MG63 (cell line): ENCODE measurements around the gene RABGEF1. TPM values are rescaled to one million over a fixed set of nuclear protein-coding genes. Genes with fewer than 3 reads are reported as not detected.
"Not testable (repeated sequence)": the region's sequence is repeated elsewhere in the genome, so short reads cannot be mapped to it uniquely, and the experiment has no call there.

ENCODE experiments used
- DNase-seq: peaks from one replicate; pipeline ENCODE4 v3.0.0-alpha.2; 2020
- H3K27me3 ChIP-seq: fragments of 250-450 bp; sonication (Bioruptor Pico); 2 replicates; pipeline ENCODE4 v1.5.1; 2020; ENCODE audit warnings: mild to moderate bottlenecking, moderate library complexity
- H3K36me3 ChIP-seq: fragments of 250-450 bp; sonication (Bioruptor Pico); 2 replicates; pipeline ENCODE4 v1.5.1; 2020; ENCODE audit warnings: mild to moderate bottlenecking, moderate library complexity
- H3K4me3 ChIP-seq: fragments of 250-450 bp; sonication (Bioruptor Pico); 2 replicates; pipeline ENCODE4 v1.5.1; 2020; ENCODE audit warnings: mild to moderate bottlenecking, moderate library complexity
- H3K9me3 ChIP-seq: fragments of 250-450 bp; sonication (Bioruptor Pico); 2 replicates; pipeline ENCODE4 v1.5.1; 2020; ENCODE audit warnings: mild to moderate bottlenecking, moderate library complexity
- total RNA-seq: library from RNA; depleted of rRNA; stranded (reverse); fragments of >200 nt; shearing (Covaris generic); gene quantifications from 2 replicates; pipeline ENCODE4 v1.2.3, GENCODE V29; 2014; ENCODE audit warnings: low replicate concordance

Gene RABGEF1
- total RNA-seq, 1 experiment from 2014 or later: 12.2 TPM

GRCh38 chr7:66751945-66752344, 11.4 kb downstream of the RABGEF1 start:
- no peaks in the 10 kb centered on the region for H3K27me3 ChIP-seq
- H3K9me3 ChIP-seq: no peaks in the 10 kb centered on the region
- H3K36me3 ChIP-seq: no peaks in the 10 kb centered on the region
- DNase-seq: no peak
- no peak overlapping the region for H3K4me3 ChIP-seq

DNA sequence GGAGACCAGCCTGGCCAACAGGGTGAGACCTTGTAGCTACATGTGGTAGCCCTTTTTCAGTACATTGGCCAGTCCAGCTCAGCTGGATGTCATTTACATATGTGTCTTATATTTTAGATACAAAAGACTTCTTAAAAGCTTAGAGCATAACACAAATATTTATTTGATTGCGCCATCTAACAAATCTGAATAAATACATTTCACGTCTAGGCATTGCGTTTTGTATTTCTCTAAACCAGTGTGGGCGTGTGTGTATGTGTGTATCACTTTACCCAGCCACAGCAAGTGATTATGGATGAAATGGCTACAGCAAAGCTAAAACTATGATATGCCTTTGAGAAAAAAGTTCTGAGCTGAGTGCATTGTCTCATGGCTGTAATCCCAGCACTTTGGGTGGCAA, 14.0 kb downstream of the RABGEF1 start:
- H3K36me3 ChIP-seq: no peaks in the 10 kb centered on the region; the same call in 1 of the 2 replicates
- DNase-seq: no peak
- H3K27me3 ChIP-seq: no peaks in the 10 kb centered on the region
- H3K4me3 ChIP-seq: no peak overlapping the region
- no peaks in the 10 kb centered on the region for H3K9me3 ChIP-seq

DNA sequence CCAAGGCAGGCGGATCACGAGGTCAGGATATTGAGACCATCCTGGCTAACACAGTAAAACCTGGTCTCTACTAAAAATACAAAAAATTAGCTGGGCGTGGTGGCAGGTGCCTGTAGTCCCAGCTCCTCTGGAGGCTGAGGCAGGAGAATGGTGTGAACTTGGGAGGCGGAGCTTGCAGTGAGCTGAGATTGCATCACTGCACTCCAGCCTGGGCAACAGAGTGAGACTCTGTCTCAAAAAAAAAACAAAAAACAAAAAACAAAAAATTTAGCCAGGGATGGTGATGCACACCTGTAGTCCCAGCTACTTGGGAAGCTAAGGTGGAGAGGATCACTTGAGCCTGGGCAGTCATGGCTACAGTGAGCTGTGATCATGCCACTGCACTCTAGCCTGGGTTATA, 14.5 kb downstream of the RABGEF1 start:
- DNase-seq, H3K9me3 ChIP-seq: not testable (repeated sequence)

GRCh38 chr7:66756227-66756626, 15.7 kb downstream of the RABGEF1 start:
- not testable (repeated sequence) for H3K36me3 ChIP-seq, H3K27me3 ChIP-seq, H3K4me3 ChIP-seq, DNase-seq, H3K9me3 ChIP-seq

More for the DNA sequence above, 14.5 kb downstream of the RABGEF1 start:
- not testable (repeated sequence) for H3K27me3 ChIP-seq, H3K36me3 ChIP-seq, H3K4me3 ChIP-seq

- no peaks in the 10 kb centered on the region for H3K9me3 ChIP-seq
- no peaks in the 10 kb centered on the region for H3K27me3 ChIP-seq
- DNase-seq: no peak
- no peak overlapping the region for H3K4me3 ChIP-seq
- H3K36me3 ChIP-seq: no peaks in the 10 kb centered on the region; the same call in 1 of the 2 replicates
Observed at GRCh38 chr7:66756889-66757288, 16.4 kb downstream of the RABGEF1 start.

DNA sequence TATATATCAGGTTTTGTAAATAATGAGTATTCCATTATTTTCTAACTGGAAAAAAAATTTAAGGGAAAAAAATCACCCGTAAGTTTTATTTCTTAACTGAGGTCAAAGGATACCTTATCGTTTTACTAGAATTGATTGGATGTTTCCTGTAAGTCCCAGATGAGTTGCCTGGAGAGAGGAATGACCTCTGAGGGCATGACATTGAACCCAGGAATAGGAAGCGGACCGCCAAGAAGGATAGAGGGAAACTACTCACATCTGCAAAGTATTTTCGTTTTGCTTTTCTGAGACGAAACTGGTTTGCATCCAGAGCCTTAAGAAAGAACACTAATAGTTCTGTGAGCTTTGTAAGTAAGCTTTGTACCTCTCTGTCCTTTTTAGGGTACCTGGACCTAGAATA, 17.4 kb downstream of the RABGEF1 start:
- no peaks in the 10 kb centered on the region; the same call in 1 of the 2 replicates for H3K36me3 ChIP-seq
- no peaks in the 10 kb centered on the region for H3K27me3 ChIP-seq
- H3K9me3 ChIP-seq: no peaks in the 10 kb centered on the region
- no peak for DNase-seq
- H3K4me3 ChIP-seq: no peak overlapping the region

DNA sequence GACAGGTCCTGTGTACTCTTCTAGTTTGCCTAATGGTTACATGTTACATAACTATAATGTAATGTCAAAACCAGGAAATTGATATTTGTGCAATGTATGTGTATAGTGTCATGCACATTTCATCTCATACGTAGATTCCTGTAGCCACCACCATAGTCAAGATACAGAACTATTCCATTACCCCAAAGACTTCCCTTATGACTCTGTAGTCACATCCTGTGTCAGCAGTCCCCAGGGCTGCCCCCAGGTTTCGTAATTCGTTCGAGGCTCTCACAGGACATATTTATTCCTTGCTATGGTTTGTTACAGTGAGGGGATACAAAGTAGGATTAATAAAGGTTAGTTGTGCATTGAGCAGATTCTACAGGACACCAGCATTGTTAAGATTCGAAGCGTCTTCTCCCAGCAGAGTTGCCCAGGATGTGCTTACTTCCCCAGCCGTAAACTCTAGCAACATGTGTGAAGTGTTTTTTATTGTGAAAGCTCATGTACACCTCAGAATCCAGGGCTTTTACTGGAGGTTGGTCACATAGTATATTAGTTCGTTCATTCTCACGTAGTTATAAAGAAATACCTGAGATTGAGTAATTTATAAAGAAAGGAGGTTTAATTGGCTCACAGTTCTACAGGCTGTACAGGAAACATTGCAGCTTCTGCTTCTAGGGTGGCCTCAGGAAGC, 18.6 kb downstream of the RABGEF1 start:
- H3K4me3 ChIP-seq: no peak overlapping the region
- no peaks in the 10 kb centered on the region for H3K27me3 ChIP-seq
- DNase-seq: no peak
- H3K36me3 ChIP-seq: no peaks in the 10 kb centered on the region; the same call in 1 of the 2 replicates
- H3K9me3 ChIP-seq: no peaks in the 10 kb centered on the region

GRCh38 chr7:66763183-66763582, 22.6 kb downstream of the RABGEF1 start:
- not testable (repeated sequence) for H3K9me3 ChIP-seq, H3K4me3 ChIP-seq, H3K27me3 ChIP-seq, DNase-seq, H3K36me3 ChIP-seq

GRCh38 chr7:66763633-66764355, 23.3 kb downstream of the RABGEF1 start:
- not testable (repeated sequence) for H3K27me3 ChIP-seq, DNase-seq, H3K36me3 ChIP-seq, H3K4me3 ChIP-seq, H3K9me3 ChIP-seq

DNA sequence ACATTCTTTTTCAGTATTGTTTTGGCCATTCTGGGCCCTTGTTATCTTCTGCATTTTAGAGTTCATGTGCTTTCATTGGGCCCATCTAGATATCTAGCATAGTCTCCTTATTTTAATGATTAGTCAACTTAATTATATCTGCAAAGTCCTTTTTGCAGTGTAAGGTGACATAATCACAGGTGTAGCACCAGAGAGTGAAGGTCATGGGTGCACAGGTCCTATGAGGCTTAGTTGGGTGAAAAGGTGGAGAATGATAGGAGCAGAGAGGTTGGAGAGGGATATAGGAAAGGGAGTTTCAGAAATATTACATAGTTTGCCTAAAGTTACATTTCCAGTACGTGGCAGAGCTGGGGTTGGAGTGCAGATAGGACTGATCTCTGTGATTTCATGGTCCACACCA, 24.4 kb downstream of the RABGEF1 start:
- DNase-seq, H3K4me3 ChIP-seq, H3K36me3 ChIP-seq, H3K27me3 ChIP-seq, H3K9me3 ChIP-seq: not testable (repeated sequence)

- not testable (repeated sequence) for DNase-seq
Observed at GRCh38 chr7:66765322-66766025, 24.9 kb downstream of the RABGEF1 start.

GRCh38 chr7:66766041-66766440, 25.5 kb downstream of the RABGEF1 start:
- Histone ChIP-seq H3K9me3 (no peaks in the 10 kb centered on the region), H3K27me3 (no peaks in the 10 kb centered on the region), H3K36me3 (peaks cover 3% of the 10 kb centered on the region; the same call in 1 of the 2 replicates), H3K4me3 (no peak overlapping the region)
- DNase-seq: no peak

More at GRCh38 chr7:66765322-66766025, 24.9 kb downstream of the RABGEF1 start:
- H3K4me3 ChIP-seq, H3K9me3 ChIP-seq, H3K36me3 ChIP-seq, H3K27me3 ChIP-seq: not testable (repeated sequence)

GRCh38 chr7:66767486-66767885, 27.0 kb downstream of the RABGEF1 start:
- not testable (repeated sequence) for H3K9me3 ChIP-seq, H3K4me3 ChIP-seq, H3K36me3 ChIP-seq, H3K27me3 ChIP-seq, DNase-seq

GRCh38 chr7:66768865-66769832, 28.6 kb downstream of the RABGEF1 start:
- no peak for DNase-seq
- no peaks in the 10 kb centered on the region for H3K9me3 ChIP-seq
- H3K4me3 ChIP-seq: no peak overlapping the region
- no peaks in the 10 kb centered on the region for H3K27me3 ChIP-seq
- H3K36me3 ChIP-seq: peaks cover 3% of the 10 kb centered on the region; the same call in 1 of the 2 replicates

DNA sequence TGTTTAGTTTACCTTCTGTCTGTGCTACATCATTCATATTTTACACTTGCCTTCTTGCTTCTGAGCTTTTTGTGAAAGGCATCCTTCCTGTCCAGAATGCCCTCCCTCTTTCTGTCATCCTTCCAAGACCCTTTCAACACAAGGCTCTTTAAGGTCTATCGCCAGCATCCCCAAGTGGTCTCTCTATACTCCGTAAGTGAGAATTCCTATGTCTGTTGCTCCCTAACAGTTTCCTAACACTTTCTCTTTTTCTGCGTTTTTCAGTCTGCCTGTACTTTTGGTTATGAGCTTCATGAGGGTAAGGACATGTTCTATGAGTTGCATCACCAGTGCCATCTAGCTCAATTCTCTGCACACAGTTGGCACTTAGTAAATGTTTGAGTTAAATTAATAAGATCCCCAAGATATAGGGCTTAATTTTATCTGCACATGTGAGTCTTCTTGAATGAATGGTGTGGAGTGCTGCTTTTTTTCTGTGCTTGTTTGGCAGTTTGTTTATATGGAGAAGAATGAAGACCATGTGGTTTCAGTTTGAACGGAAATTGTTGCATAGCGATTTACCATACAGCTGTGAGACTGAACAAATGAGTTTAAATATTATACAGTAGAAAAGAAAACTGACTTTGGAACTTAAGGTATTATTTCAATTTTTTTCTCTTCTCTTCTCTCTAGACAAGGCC, 29.4 kb downstream of the RABGEF1 start:
- no peak overlapping the region for H3K4me3 ChIP-seq
- DNase-seq: no peak
- no peaks in the 10 kb centered on the region for H3K9me3 ChIP-seq
- H3K27me3 ChIP-seq: no peaks in the 10 kb centered on the region
- peaks cover 3% of the 10 kb centered on the region; the same call in 1 of the 2 replicates for H3K36me3 ChIP-seq

- no peaks in the 10 kb centered on the region for H3K27me3 ChIP-seq
- DNase-seq: no peak
- H3K36me3 ChIP-seq: peaks cover 16% of the 10 kb centered on the region
- no peaks in the 10 kb centered on the region for H3K9me3 ChIP-seq
- H3K4me3 ChIP-seq: no peak overlapping the region
Observed at GRCh38 chr7:66771795-66772194, 31.3 kb downstream of the RABGEF1 start.
